C4-2B (cell line): Measurements from ENCODE around the gene PITPNM3.
"Not testable (repeated sequence)": the region's sequence is repeated elsewhere in the genome, so short reads cannot be mapped to it uniquely, and the experiment has no call there.

ENCODE experiments used
- ZFX ChIP-seq: fragments of 450-650 bp; IDR thresholded peaks from 2 replicates; pipeline ENCODE4 v1.6.1; 2017
- TF ChIP-seq, protein P1 (sequence below): fragments of 450-650 bp; conservative IDR thresholded peaks from 2 replicates; pipeline ENCODE4 v1.5.1; 2017; ENCODE audit warnings: mild to moderate bottlenecking

DNA sequence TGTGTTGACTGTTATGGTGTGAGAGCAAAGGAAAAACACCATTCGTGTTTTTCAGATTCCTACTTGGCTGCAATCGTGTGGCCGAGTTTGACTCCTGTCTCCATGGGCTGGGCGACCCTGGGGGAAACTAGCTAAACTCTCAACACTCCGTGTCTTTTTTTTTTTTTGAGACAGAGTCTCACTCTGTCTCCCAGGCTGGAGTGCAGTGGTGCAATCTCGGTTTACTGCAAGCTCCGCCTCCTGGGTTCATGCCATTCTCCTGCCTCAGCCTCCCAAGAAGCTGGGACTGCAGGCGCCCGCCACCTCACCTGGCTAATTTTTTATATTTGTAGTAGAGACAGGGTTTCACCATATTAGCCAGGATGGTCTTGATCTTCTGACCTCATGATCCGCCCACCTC, 73.6 kb downstream of the PITPNM3 start:
- TF ChIP-seq, protein P1, sequence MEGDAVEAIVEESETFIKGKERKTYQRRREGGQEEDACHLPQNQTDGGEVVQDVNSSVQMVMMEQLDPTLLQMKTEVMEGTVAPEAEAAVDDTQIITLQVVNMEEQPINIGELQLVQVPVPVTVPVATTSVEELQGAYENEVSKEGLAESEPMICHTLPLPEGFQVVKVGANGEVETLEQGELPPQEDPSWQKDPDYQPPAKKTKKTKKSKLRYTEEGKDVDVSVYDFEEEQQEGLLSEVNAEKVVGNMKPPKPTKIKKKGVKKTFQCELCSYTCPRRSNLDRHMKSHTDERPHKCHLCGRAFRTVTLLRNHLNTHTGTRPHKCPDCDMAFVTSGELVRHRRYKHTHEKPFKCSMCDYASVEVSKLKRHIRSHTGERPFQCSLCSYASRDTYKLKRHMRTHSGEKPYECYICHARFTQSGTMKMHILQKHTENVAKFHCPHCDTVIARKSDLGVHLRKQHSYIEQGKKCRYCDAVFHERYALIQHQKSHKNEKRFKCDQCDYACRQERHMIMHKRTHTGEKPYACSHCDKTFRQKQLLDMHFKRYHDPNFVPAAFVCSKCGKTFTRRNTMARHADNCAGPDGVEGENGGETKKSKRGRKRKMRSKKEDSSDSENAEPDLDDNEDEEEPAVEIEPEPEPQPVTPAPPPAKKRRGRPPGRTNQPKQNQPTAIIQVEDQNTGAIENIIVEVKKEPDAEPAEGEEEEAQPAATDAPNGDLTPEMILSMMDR: not testable (repeated sequence)
- not testable (repeated sequence) for TF ChIP-seq ZFX
